Upper lobe of right lung (tissue), 1 donor: ENCODE measurements around the gene RPL6. TPM values are rescaled to one million over a fixed set of nuclear protein-coding genes. Genes with fewer than 3 reads are reported as not detected.

ENCODE experiments used
- ATAC-seq: fragments of 200-7000 bp; cut with Tn5 transposase; one replicate; pipeline ENCODE4 v1.9.1; 2020; ENCODE audit warnings: mild to moderate bottlenecking, moderate library complexity
- DNase-seq: peaks from one replicate; pipeline ENCODE4 v3.0.0-alpha.2; 2020
- H3K27ac ChIP-seq: fragments of 200-600 bp; one replicate; pipeline ENCODE4 v1.8.0; 2022
- H3K27me3 ChIP-seq: fragments of 200-600 bp; one replicate; pipeline ENCODE4 v1.8.0; 2022; ENCODE audit warnings: mild to moderate bottlenecking
- H3K36me3 ChIP-seq: fragments of 200-600 bp; one replicate; pipeline ENCODE4 v1.8.0; 2022
- H3K4me1 ChIP-seq: fragments of 200-600 bp; one replicate; pipeline ENCODE4 v1.8.0; 2022
- H3K4me3 ChIP-seq: fragments of 200-600 bp; one replicate; pipeline ENCODE4 v1.8.0; 2022; ENCODE audit warnings: mild to moderate bottlenecking
- H3K9me3 ChIP-seq: fragments of 200-600 bp; one replicate; pipeline ENCODE4 v1.8.0; 2022
- intact Hi-C: fragments of 100-400 bp; cut with DNase I; formaldehyde crosslinking; loops from one replicate; pipeline ENCODE4 v1.11.0; 2022
- total RNA-seq: library from RNA; stranded (reverse); fragmentation: NEBNext Ultra II Directional; extraction: Animal tissue kit (Norgen Biotek cat#: 25700); gene quantifications from one replicate; pipeline ENCODE4 v1.2.1, GENCODE V29; 2021
- TF ChIP-seq, protein P1 (sequence below): fragments of 200-600 bp; IDR thresholded peaks from one replicate; pipeline ENCODE4 v1.8.0; 2022; ENCODE audit warnings: antibody characterized with exemption
- donor health status: DM: no; HTN: yes; CAD: no; lungs with severe emphysema.

The RPL6 gene
- total RNA-seq, 1 donor from 2014 or later = 811 TPM

DNA sequence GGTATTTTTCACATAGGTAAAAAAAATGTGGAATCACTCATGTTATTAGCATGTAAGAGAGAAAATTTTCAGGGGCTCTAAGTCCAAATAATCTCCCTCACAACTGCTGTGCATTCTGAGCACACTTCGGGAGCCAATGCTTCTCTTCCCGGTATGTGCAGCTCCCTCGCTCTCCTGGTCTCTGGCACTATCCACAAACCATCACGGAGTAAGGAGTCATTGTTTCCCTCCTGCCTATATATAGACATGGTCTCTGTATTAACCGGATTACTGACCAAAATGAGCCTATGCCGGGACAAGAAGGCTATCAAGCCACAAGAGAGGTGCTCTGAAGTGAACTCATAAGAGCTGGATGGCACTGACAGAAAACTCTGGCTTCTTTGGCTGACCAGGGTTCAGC, 40.5 kb downstream of the RPL6 start:
- H3K4me3 ChIP-seq = no peak overlapping the region

GRCh38 chr12:112367965-112368364, 41.4 kb downstream of the RPL6 start:
- intact Hi-C loops = no loop called here
- H3K27ac ChIP-seq = no peak overlapping the region

More for the DNA sequence above, 40.5 kb downstream of the RPL6 start:
- no peaks in the 10 kb centered on the region for H3K4me1 ChIP-seq
- intact Hi-C loops = no loop called here
- H3K9me3 ChIP-seq = no peaks in the 10 kb centered on the region
- TF ChIP-seq, protein P1, sequence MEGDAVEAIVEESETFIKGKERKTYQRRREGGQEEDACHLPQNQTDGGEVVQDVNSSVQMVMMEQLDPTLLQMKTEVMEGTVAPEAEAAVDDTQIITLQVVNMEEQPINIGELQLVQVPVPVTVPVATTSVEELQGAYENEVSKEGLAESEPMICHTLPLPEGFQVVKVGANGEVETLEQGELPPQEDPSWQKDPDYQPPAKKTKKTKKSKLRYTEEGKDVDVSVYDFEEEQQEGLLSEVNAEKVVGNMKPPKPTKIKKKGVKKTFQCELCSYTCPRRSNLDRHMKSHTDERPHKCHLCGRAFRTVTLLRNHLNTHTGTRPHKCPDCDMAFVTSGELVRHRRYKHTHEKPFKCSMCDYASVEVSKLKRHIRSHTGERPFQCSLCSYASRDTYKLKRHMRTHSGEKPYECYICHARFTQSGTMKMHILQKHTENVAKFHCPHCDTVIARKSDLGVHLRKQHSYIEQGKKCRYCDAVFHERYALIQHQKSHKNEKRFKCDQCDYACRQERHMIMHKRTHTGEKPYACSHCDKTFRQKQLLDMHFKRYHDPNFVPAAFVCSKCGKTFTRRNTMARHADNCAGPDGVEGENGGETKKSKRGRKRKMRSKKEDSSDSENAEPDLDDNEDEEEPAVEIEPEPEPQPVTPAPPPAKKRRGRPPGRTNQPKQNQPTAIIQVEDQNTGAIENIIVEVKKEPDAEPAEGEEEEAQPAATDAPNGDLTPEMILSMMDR = no peak
- H3K36me3 ChIP-seq = no peaks in the 10 kb centered on the region
- no peak overlapping the region for H3K27ac ChIP-seq
- no peaks in the 10 kb centered on the region for H3K27me3 ChIP-seq
- no peak for DNase-seq
- ATAC-seq = no peak

GRCh38 chr12:112362310-112362709, 47.1 kb downstream of the RPL6 start:
- ATAC-seq = no peak
- H3K27ac ChIP-seq = no peak overlapping the region
- DNase-seq = no peak
- H3K27me3 ChIP-seq = no peaks in the 10 kb centered on the region
- H3K4me3 ChIP-seq = no peak overlapping the region
- H3K4me1 ChIP-seq = no peaks in the 10 kb centered on the region
- H3K36me3 ChIP-seq = no peaks in the 10 kb centered on the region
- no peaks in the 10 kb centered on the region for H3K9me3 ChIP-seq
- TF ChIP-seq, protein P1 = no peak
- intact Hi-C loops = no loop called here

More at GRCh38 chr12:112367965-112368364, 41.4 kb downstream of the RPL6 start:
- Histone ChIP-seq H3K4me1 (no peaks in the 10 kb centered on the region), H3K27me3 (no peaks in the 10 kb centered on the region), H3K4me3 (no peak overlapping the region), H3K36me3 (no peaks in the 10 kb centered on the region), H3K9me3 (no peaks in the 10 kb centered on the region)
- no peak for DNase-seq
- ATAC-seq = no peak
- TF ChIP-seq, protein P1 = no peak

DNA sequence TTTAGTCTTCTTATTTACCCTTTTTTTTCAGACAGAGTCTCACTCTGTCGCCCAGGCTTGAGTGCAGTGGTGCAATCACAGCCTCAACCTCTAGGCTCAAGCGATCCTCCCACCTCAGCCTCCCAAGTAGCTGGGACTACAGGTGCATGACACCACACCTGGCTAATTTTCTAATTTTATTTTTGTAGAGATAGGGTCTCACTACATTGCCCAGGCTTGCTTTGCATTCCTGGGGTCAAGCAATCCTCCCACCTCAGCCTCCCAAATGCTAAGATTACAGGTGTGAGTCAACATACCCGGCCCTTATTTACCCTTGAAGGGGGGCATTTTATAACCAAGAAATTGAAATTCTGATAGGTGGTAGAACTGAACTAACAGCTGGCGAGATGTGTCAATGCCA, 48.1 kb downstream of the RPL6 start:
- intact Hi-C loops = no loop called here
- Histone ChIP-seq H3K27me3 (no peaks in the 10 kb centered on the region), H3K27ac (no peak overlapping the region), H3K4me1 (no peaks in the 10 kb centered on the region), H3K4me3 (no peak overlapping the region), H3K9me3 (no peaks in the 10 kb centered on the region), H3K36me3 (no peaks in the 10 kb centered on the region)
- TF ChIP-seq, protein P1 = no peak
- ATAC-seq (no peak), DNase-seq (no peak)

DNA sequence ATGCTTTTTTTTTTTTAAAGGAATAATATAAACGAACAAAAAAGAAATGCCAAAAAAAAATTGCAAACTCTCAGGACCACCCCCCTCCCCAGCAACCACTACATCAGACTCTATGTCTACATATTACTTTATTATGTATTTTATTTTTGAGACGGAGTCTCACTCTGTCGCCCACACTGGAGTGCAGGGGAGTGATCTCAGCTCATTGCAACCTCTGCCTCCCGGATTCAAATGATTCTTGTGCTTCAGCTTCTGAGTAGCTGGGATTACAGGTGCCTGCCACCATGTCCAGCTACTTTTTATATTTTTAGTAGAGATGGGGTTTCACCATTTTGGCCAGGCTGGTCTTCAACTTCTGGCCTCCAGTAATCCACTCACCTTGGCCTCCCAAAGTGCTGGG, 50.1 kb downstream of the RPL6 start:
- Histone ChIP-seq H3K4me3 (no peak overlapping the region), H3K27ac (no peak overlapping the region), H3K36me3 (no peaks in the 10 kb centered on the region), H3K9me3 (no peaks in the 10 kb centered on the region), H3K27me3 (no peaks in the 10 kb centered on the region), H3K4me1 (no peaks in the 10 kb centered on the region)
- intact Hi-C loops = no loop called here
- ATAC-seq (no peak), DNase-seq (no peak)
- TF ChIP-seq, protein P1 = no peak

DNA sequence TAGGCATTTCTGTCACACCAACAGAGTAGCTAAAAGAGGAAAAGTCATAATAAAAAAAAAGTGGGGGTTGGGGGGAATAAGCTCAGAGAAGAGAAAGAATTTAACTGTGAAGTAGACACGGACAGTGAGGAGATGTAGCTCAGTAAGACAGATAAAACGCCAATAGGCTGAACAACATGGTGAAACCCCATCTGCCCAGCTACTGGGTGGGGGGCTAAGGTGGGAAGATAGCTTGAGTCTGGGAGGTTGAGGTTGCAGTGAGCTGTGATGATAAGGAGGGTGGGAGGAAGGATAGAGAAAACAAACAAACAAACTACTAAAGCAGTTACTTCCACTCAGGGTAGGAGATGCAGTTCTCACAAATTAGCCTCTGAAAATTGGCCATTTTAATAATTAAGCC, 52.2 kb downstream of the RPL6 start:
- no peak for ATAC-seq
- TF ChIP-seq, protein P1 = no peak
- H3K9me3 ChIP-seq = no peaks in the 10 kb centered on the region
- no peaks in the 10 kb centered on the region for H3K36me3 ChIP-seq
- H3K4me3 ChIP-seq = no peak overlapping the region
- intact Hi-C loops = no loop called here
- DNase-seq = no peak
- H3K27ac ChIP-seq = no peak overlapping the region
- H3K27me3 ChIP-seq = no peaks in the 10 kb centered on the region
- no peaks in the 10 kb centered on the region for H3K4me1 ChIP-seq
